Dermis microvascular lymphatic vessel endothelial cell (primary cell): ENCODE measurements around the gene SLC35F2. TPM values are rescaled to one million over a fixed set of nuclear protein-coding genes. Genes with fewer than 3 reads are reported as not detected.
"Not testable (repeated sequence)": the region's sequence is repeated elsewhere in the genome, so short reads cannot be mapped to it uniquely, and the experiment has no call there.

ENCODE experiments used
- DNase-seq, 2 donors: peaks; one replicate each; pipeline versions ENCODE4 v3.0.0 to v3.0.0-alpha.2; 2010; ENCODE audit warnings: low read depth in 2 of 2
- total RNA-seq: library from RNA; depleted of rRNA; stranded (reverse); fragments of >200 nt; gene quantifications from 2 replicates; pipeline ENCODE4 v1.2.1, GENCODE V29; 2014

The SLC35F2 gene
- total RNA-seq, 1 donor from 2014 or later = 90.5 TPM

DNA sequence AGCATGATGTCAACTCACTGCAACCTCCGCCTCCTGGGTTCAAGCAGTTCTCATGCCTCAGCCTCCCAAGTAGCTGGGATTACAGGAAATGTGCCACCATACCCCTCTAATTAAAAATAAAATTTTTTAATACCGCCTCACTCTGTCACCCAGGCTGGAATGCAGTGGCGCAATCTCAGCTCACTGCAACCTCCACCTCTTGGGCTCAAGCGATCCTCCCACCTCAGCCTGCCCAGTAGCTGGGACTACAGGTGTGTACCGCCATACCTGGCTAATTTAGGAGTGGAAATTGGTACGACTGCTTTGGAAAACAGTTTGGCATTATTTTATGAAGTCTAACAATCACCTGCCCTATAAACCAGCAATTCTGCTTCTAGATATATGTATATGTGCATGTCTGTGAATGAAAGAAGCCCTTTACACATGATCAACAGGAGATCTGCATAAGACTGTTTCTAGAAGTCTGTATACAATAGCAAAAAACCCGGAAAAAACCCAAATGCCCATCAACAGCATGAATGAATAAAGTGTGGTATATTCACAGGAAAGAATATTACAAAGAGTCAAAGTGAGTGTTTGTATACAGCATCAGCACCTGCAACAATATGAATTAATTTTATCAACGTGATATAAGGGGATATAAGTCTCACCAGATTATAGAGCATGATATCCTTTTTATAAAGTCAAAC is 16.0 kb downstream of the SLC35F2 start:
- DNase-seq = no peak

GRCh38 chr11:107840129-107840484 is 18.5 kb downstream of the SLC35F2 start:
- DNase-seq = peak in 1 of 2 donors; percentile 31

- peak in 1 of 2 donors; percentile 47 for DNase-seq
Observed at GRCh38 chr11:107836851-107837250, 21.7 kb downstream of the SLC35F2 start.

- no peak for DNase-seq
Observed at GRCh38 chr11:107834995-107835394, 23.6 kb downstream of the SLC35F2 start.

- not testable (repeated sequence) for DNase-seq
Observed at GRCh38 chr11:107833926-107834325, 24.7 kb downstream of the SLC35F2 start.

DNA sequence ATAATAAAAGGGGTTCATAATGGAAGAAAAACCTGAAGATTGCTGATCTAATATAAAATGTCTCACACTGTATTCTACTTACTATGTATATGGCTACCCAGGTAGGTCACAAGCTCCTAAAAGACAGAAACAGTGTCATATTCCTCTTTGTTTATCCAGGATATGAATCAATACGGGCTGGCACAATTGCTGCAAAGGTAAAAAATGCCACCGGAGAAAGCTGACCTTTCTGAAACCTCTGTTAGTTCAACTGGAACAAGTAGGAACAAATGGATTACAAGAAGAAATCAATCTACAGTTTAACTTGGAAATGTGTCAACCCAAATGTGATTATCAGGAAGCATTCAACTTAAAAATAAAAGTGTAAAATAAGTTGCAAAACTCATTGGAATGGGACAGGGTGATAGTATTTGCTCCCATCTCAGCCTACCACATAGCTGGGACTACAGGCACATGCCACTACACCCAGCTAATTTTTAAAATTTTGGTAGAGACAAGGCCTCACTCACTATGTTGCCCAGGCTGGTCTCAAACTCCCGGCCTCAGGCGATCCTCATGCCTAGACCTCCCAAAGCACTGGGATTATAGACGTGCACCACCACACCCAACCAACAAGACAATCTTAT is 27.6 kb downstream of the SLC35F2 start:
- DNase-seq = peak in 1 of 2 donors; percentile 65

DNA sequence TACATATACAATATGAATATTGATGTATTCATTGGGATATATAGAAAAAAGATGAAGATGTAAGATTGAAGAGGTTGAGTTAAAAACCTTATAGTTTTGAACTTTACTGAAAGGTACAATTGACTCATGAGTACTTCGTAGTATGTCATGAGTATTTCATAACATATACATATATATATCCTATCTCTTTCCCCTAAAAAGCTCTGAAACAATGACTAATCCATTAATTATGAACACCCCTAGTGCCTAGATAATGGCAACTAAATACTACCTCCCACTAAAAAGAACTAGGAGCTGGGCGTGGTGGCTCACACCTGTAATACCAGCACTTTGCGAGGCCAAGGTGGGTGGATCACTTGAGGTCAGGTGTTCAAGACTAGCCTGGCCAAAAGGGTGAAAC is 31.5 kb downstream of the SLC35F2 start:
- no peak for DNase-seq

GRCh38 chr11:107825875-107826274 is 32.7 kb downstream of the SLC35F2 start:
- DNase-seq = peak in 1 of 2 donors; percentile 53

- DNase-seq = no peak
Observed at GRCh38 chr11:107824668-107825369, 33.8 kb downstream of the SLC35F2 start.

GRCh38 chr11:107821199-107821927 is 37.2 kb downstream of the SLC35F2 start:
- DNase-seq = peak in 1 of 2 donors; percentile 94

- peak; percentile 66 to 91 for DNase-seq
Observed at GRCh38 chr11:107819361-107820014, 39.1 kb downstream of the SLC35F2 start.

- no peak for DNase-seq
Observed at GRCh38 chr11:107818491-107818890, 40.1 kb downstream of the SLC35F2 start.

- no peak for DNase-seq
Observed at GRCh38 chr11:107816028-107816427, 42.6 kb downstream of the SLC35F2 start.

GRCh38 chr11:107810875-107811274 is 47.7 kb downstream of the SLC35F2 start:
- no peak for DNase-seq

DNA sequence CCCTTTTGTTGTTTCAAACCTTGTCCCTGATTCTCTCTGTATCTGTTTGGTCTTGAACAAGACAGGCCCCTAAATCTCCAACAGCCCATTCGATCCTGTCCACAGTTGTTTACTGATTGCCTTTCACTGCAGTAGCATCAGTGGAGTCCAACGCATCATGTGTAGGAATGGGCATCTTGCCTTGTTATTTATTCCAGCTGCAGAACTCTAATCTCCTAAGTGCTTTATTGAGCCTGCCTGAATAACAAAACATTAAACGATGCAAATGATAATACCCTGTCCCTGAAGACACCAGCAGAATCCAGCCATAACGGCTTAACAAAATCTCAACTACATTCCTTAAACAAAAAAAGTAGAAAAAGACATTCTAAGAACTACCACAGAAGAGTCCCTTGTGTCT is 50.1 kb downstream of the SLC35F2 start:
- DNase-seq = no peak

- DNase-seq = no peak
Observed at GRCh38 chr11:107804971-107805370, 53.6 kb downstream of the SLC35F2 start.

DNA sequence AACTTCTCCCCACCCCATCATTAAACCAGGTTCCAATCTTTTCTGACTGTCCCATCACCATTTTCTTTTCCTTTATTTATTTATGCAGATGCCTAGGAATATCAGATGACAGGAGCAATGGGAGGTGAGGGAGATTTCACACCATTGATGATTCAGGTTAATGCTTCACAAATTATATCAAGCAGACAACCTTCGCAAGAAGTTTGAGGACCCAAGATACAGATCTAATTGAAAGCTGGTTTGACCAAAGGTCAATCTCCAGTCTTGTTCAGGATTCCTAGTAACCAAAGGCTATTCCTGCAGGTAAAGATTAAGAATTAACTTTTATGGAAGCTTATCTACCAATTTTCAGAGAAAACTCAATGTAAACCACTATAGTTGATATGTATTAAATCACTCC is 54.4 kb downstream of the SLC35F2 start:
- DNase-seq = no peak

GRCh38 chr11:107801641-107802040 is 56.9 kb downstream of the SLC35F2 start:
- DNase-seq = no peak

- peak; percentile 48 to 73 for DNase-seq
Observed at GRCh38 chr11:107799218-107799859, 59.2 kb downstream of the SLC35F2 start.

- DNase-seq = no peak
Observed at GRCh38 chr11:107792049-107792443, 66.5 kb downstream of the SLC35F2 start.
